WERI-Rb-1 (cell line): ENCODE data around the gene FBXO15.

Experiments
- DNase-seq: peaks from one replicate; pipeline ENCODE4 v3.0.0-alpha.2; 2020
- H3K27ac ChIP-seq: fragments of 250-450 bp; sonication (Bioruptor Pico); 2 replicates; pipeline ENCODE4 v1.5.1; 2020; ENCODE audit warnings: mild to moderate bottlenecking, moderate library complexity
- H3K27me3 ChIP-seq: fragments of 250-450 bp; sonication (Bioruptor Pico); 2 replicates; pipeline ENCODE4 v1.5.1; 2021; ENCODE audit warnings: mild to moderate bottlenecking, low read depth, moderate library complexity; ENCODE audit not compliant: insufficient read depth, severe bottlenecking
- H3K36me3 ChIP-seq: fragments of 250-450 bp; sonication (Bioruptor Pico); 2 replicates; pipeline ENCODE4 v1.5.1; 2020; ENCODE audit warnings: mild to moderate bottlenecking, moderate library complexity
- H3K4me3 ChIP-seq: 2 replicates; pipeline ENCODE4 v1.5.1; 2011; ENCODE audit warnings: low read depth, mild to moderate bottlenecking, control low read depth, low read length
- H3K9me3 ChIP-seq: fragments of 250-450 bp; sonication (Bioruptor Pico); 2 replicates; pipeline ENCODE4 v1.5.1; 2021; ENCODE audit warnings: mild to moderate bottlenecking, moderate library complexity; ENCODE audit not compliant: severe bottlenecking
- TF ChIP-seq, protein P1 (sequence below): IDR thresholded peaks from 2 replicates; pipeline ENCODE4 v1.5.1; 2011; ENCODE audit warnings: low read depth, mild to moderate bottlenecking, control low read depth, inconsistent platforms, low read length

FBXO15 gene

GRCh38 chr18:74132201-74132600 lies 15.4 kb downstream of the FBXO15 start:
- no peak overlapping the region for H3K27ac ChIP-seq
- H3K36me3 ChIP-seq: no peaks in the 10 kb centered on the region
- H3K9me3 ChIP-seq: no peaks in the 10 kb centered on the region
- no peaks in the 10 kb centered on the region for H3K27me3 ChIP-seq
- H3K4me3 ChIP-seq: no peak overlapping the region
- no peak for DNase-seq
- TF ChIP-seq, protein P1, sequence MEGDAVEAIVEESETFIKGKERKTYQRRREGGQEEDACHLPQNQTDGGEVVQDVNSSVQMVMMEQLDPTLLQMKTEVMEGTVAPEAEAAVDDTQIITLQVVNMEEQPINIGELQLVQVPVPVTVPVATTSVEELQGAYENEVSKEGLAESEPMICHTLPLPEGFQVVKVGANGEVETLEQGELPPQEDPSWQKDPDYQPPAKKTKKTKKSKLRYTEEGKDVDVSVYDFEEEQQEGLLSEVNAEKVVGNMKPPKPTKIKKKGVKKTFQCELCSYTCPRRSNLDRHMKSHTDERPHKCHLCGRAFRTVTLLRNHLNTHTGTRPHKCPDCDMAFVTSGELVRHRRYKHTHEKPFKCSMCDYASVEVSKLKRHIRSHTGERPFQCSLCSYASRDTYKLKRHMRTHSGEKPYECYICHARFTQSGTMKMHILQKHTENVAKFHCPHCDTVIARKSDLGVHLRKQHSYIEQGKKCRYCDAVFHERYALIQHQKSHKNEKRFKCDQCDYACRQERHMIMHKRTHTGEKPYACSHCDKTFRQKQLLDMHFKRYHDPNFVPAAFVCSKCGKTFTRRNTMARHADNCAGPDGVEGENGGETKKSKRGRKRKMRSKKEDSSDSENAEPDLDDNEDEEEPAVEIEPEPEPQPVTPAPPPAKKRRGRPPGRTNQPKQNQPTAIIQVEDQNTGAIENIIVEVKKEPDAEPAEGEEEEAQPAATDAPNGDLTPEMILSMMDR: no peak

DNA sequence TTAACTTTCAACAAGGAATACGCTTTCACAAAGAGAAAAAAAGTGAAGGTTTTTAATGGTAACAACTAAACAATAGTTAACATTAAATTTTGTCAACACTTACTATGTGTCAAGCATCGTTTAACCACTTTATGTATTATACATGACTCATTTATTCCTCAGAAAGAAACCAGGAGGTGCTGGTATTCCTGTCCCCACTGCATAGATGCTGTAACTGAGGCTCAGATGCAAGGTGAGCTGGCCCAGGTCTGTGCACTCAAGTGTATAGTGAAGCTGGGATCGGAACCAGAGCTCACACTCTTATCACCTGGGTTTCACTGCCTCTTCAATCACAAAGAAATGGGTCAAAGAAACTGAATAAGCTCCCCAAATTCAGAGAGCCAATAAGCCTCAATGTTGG lies 16.5 kb downstream of the FBXO15 start:
- no peaks in the 10 kb centered on the region for H3K9me3 ChIP-seq
- H3K4me3 ChIP-seq: no peak overlapping the region
- no peaks in the 10 kb centered on the region for H3K36me3 ChIP-seq
- no peaks in the 10 kb centered on the region for H3K27me3 ChIP-seq
- TF ChIP-seq, protein P1: no peak
- no peak for DNase-seq
- H3K27ac ChIP-seq: no peak overlapping the region

DNA sequence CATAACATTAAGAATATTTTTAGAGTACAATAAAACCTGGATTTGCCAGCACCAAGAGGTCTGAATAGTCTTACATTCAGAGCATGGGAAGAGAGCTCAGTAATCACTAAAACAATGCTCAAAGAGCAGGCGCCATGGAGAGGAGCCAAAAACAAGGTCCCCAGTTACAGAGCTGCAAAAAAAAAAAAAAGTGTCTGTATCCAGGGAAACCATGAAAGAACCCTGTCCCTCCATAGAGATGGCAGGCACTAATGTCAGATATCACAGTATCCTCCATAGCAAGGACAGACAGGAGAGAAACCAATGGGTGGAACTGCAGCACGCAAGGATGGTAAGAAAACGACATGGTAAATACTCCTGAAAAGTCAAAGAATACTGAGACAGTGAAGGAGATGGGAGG lies 19.5 kb downstream of the FBXO15 start:
- no peaks in the 10 kb centered on the region for H3K9me3 ChIP-seq
- TF ChIP-seq, protein P1: no peak
- H3K4me3 ChIP-seq: no peak overlapping the region
- no peaks in the 10 kb centered on the region for H3K27me3 ChIP-seq
- DNase-seq: no peak
- H3K27ac ChIP-seq: no peak overlapping the region
- H3K36me3 ChIP-seq: no peaks in the 10 kb centered on the region

GRCh38 chr18:74126684-74127655 lies 20.7 kb downstream of the FBXO15 start:
- H3K27me3 ChIP-seq: no peaks in the 10 kb centered on the region
- no peak overlapping the region for H3K27ac ChIP-seq
- no peaks in the 10 kb centered on the region for H3K36me3 ChIP-seq
- no peak for DNase-seq
- H3K4me3 ChIP-seq: no peak overlapping the region
- TF ChIP-seq, protein P1: no peak
- H3K9me3 ChIP-seq: no peaks in the 10 kb centered on the region

GRCh38 chr18:74124642-74125041 lies 23.0 kb downstream of the FBXO15 start:
- no peaks in the 10 kb centered on the region for H3K9me3 ChIP-seq
- no peak overlapping the region for H3K27ac ChIP-seq
- TF ChIP-seq, protein P1: no peak
- no peaks in the 10 kb centered on the region for H3K27me3 ChIP-seq
- no peak for DNase-seq
- no peaks in the 10 kb centered on the region for H3K36me3 ChIP-seq
- no peak overlapping the region for H3K4me3 ChIP-seq

GRCh38 chr18:74123200-74123599 lies 24.4 kb downstream of the FBXO15 start:
- TF ChIP-seq, protein P1: no peak
- H3K27ac ChIP-seq: no peak overlapping the region

More at GRCh38 chr18:74123200-74123599, 24.4 kb downstream of the FBXO15 start:
- no peaks in the 10 kb centered on the region for H3K36me3 ChIP-seq
- no peaks in the 10 kb centered on the region for H3K27me3 ChIP-seq
- no peak for DNase-seq
- H3K4me3 ChIP-seq: no peak overlapping the region
- H3K9me3 ChIP-seq: no peaks in the 10 kb centered on the region
